Calu3 (cell line): ENCODE results near the gene MNT. TPM values are rescaled to one million over a fixed set of nuclear protein-coding genes. Genes with fewer than 3 reads are reported as not detected.
"Not testable (repeated sequence)": the region's sequence is repeated elsewhere in the genome, so short reads cannot be mapped to it uniquely, and the experiment has no call there.

Experiments used
- BruUV-seq: library from RNA; stranded (reverse); fragments of 400-500 nt; replicated peaks from 2 replicates; lab custom pipeline; 2021; lab: Mats Ljungman, UMichigan
- CTCF ChIA-PET: fragments of 300-600 bp; sonication (Branson Sonifier 250); formaldehyde crosslinking; loops from one replicate; lab custom pipeline; 2022; ENCODE audit warnings: antibody characterized with exemption; lab: Charles Lee
- DNase-seq: peaks from one replicate; pipeline ENCODE4 v3.0.0; 2022
- H3K27ac Mint-ChIP-seq: one replicate; pipeline ENCODE4 v1.8.0; 2022; ENCODE audit warnings: mixed read lengths; ENCODE audit not compliant: unreplicated experiment
- H3K27me3 Mint-ChIP-seq: one replicate; pipeline ENCODE4 v1.8.0; 2022; ENCODE audit warnings: mixed read lengths; ENCODE audit not compliant: unreplicated experiment
- H3K36me3 Mint-ChIP-seq: one replicate; pipeline ENCODE4 v1.8.0; 2022; ENCODE audit warnings: mild to moderate bottlenecking, moderate library complexity, mixed read lengths; ENCODE audit not compliant: insufficient read depth, unreplicated experiment
- H3K4me1 Mint-ChIP-seq: one replicate; pipeline ENCODE4 v1.8.0; 2022; ENCODE audit warnings: mild to moderate bottlenecking, low read depth, mixed read lengths; ENCODE audit not compliant: unreplicated experiment
- H3K4me3 Mint-ChIP-seq: one replicate; pipeline ENCODE4 v1.8.0; 2022; ENCODE audit warnings: mild to moderate bottlenecking, low read depth, moderate library complexity, mixed read lengths; ENCODE audit not compliant: unreplicated experiment
- H3K9me3 Mint-ChIP-seq: one replicate; pipeline ENCODE4 v1.8.0; 2022; ENCODE audit warnings: low read depth, mixed read lengths; ENCODE audit not compliant: unreplicated experiment
- CTCF ChIP-seq: fragments of 200-600 bp; IDR thresholded peaks from one replicate; pipeline ENCODE4 v1.8.0; 2022; ENCODE audit warnings: antibody characterized with exemption; ENCODE audit not compliant: unreplicated experiment
- intact Hi-C: fragments of 100-400 bp; cut with micrococcal nuclease; formaldehyde crosslinking; loops from one replicate; pipeline ENCODE4 v1.10.0; 2022; ENCODE audit not compliant: unreplicated experiment
- total RNA-seq: library from RNA; stranded (reverse); gene quantifications from 2 replicates; pipeline ENCODE4 v1.2.3, GENCODE V29; 2022

MNT gene
- total RNA-seq, 1 experiment from 2014 or later = 32.1 TPM

GRCh38 chr17:2445638-2446037 lies 44.8 kb upstream of the MNT start:
- no peak for TF ChIP-seq CTCF
- Mint-ChIP-seq H3K4me1 (no peaks in the 10 kb centered on the region), H3K27me3 (no peaks in the 10 kb centered on the region), H3K27ac (no peak overlapping the region), H3K9me3 (no peaks in the 10 kb centered on the region), H3K4me3 (no peak overlapping the region), H3K36me3 (no peaks in the 10 kb centered on the region)
- intact Hi-C loops = no loop called here
- no TSS peak for BruUV-seq
- CTCF ChIA-PET = no interaction called here
- DNase-seq = no peak

GRCh38 chr17:2444382-2444781 lies 43.5 kb upstream of the MNT start:
- H3K27ac Mint-ChIP-seq = no peak overlapping the region
- CTCF ChIA-PET = no interaction called here
- no peaks in the 10 kb centered on the region for H3K9me3 Mint-ChIP-seq
- intact Hi-C loops = no loop called here
- no TSS peak for BruUV-seq
- H3K4me1 Mint-ChIP-seq = no peaks in the 10 kb centered on the region
- no peak overlapping the region for H3K4me3 Mint-ChIP-seq
- TF ChIP-seq CTCF = no peak
- no peak for DNase-seq
- no peaks in the 10 kb centered on the region for H3K27me3 Mint-ChIP-seq
- no peaks in the 10 kb centered on the region for H3K36me3 Mint-ChIP-seq

GRCh38 chr17:2442166-2442565 lies 41.3 kb upstream of the MNT start:
- no peak for TF ChIP-seq CTCF
- no peak for DNase-seq
- CTCF ChIA-PET = interaction anchor here (0.9 kb wide), 1 partner anchor 60 kb away, joined by 4 read pairs; no protein-coding TSS in a partner anchor
- BruUV-seq = no TSS peak
- H3K4me1 Mint-ChIP-seq = no peaks in the 10 kb centered on the region
- no peaks in the 10 kb centered on the region for H3K27me3 Mint-ChIP-seq
- H3K27ac Mint-ChIP-seq = no peak overlapping the region
- H3K9me3 Mint-ChIP-seq = no peaks in the 10 kb centered on the region
- intact Hi-C loops = no loop called here
- H3K36me3 Mint-ChIP-seq = no peaks in the 10 kb centered on the region
- H3K4me3 Mint-ChIP-seq = no peak overlapping the region

- no peak for TF ChIP-seq CTCF
- no peak overlapping the region for H3K27ac Mint-ChIP-seq
- no peaks in the 10 kb centered on the region for H3K9me3 Mint-ChIP-seq
- intact Hi-C loops = no loop called here
- H3K4me1 Mint-ChIP-seq = no peaks in the 10 kb centered on the region
- H3K27me3 Mint-ChIP-seq = no peaks in the 10 kb centered on the region
- H3K4me3 Mint-ChIP-seq = no peak overlapping the region
- BruUV-seq = no TSS peak
- peaks cover 7% of the 10 kb centered on the region for H3K36me3 Mint-ChIP-seq
- CTCF ChIA-PET = interaction anchor here (0.7 kb wide), 1 partner anchor 593 kb away, joined by 7 read pairs; no protein-coding TSS in a partner anchor
- DNase-seq = no peak
Measured at GRCh38 chr17:2440930-2441329, 40.1 kb upstream of the MNT start.

- H3K27me3 Mint-ChIP-seq, BruUV-seq, H3K9me3 Mint-ChIP-seq, H3K36me3 Mint-ChIP-seq, DNase-seq, H3K4me1 Mint-ChIP-seq, intact Hi-C loops, CTCF ChIA-PET, H3K27ac Mint-ChIP-seq, H3K4me3 Mint-ChIP-seq: not testable (repeated sequence)
Measured at GRCh38 chr17:2439997-2440396, 39.1 kb upstream of the MNT start.
